Activated CD4-positive, alpha-beta memory T cell treated with anti-CD3 and anti-CD28 coated beads for 36 hours (primary cell): ENCODE data around the gene TTC7B. TPM values are rescaled to one million over a fixed set of nuclear protein-coding genes. Genes with fewer than 3 reads are reported as not detected.
"Not testable (repeated sequence)": the region's sequence is repeated elsewhere in the genome, so short reads cannot be mapped to it uniquely, and the experiment has no call there.

Source experiments
- CTCF ChIA-PET: fragments of 350-600 bp; sonication (Branson Sonifier 250); formaldehyde crosslinking; loops from one replicate; lab custom pipeline; 2021; ENCODE audit warnings: antibody characterized with exemption, inconsistent platforms; lab: Charles Lee
- POLR2A ChIA-PET: fragments of 350-600 bp; sonication (Branson Sonifier 250); formaldehyde crosslinking; loops from one replicate; lab custom pipeline; 2021; ENCODE audit warnings: antibody characterized with exemption; lab: Charles Lee
- DNase-seq: peaks from one replicate; pipeline ENCODE4 v3.0.0-alpha.2; 2020
- H3K27ac Mint-ChIP-seq: one replicate; pipeline ENCODE4 v1.8.0; 2021; ENCODE audit warnings: mixed read lengths
- H3K27me3 Mint-ChIP-seq: one replicate; pipeline ENCODE4 v1.8.0; 2021; ENCODE audit warnings: mixed read lengths
- H3K36me3 Mint-ChIP-seq: one replicate; pipeline ENCODE4 v1.8.0; 2021; ENCODE audit warnings: mixed read lengths
- H3K4me1 Mint-ChIP-seq: one replicate; pipeline ENCODE4 v1.8.0; 2021; ENCODE audit warnings: low read depth, mixed read lengths
- H3K4me3 Mint-ChIP-seq: one replicate; pipeline ENCODE4 v1.8.0; 2021; ENCODE audit warnings: mild to moderate bottlenecking, mixed read lengths
- H3K9me3 Mint-ChIP-seq: one replicate; pipeline ENCODE4 v1.8.0; 2021; ENCODE audit warnings: mixed read lengths
- intact Hi-C: fragments of 100-400 bp; cut with micrococcal nuclease; formaldehyde crosslinking; loops from one replicate; pipeline ENCODE4 v1.15.1; 2023
- total RNA-seq, 2 experiments: library from RNA; stranded (reverse); gene quantifications; one replicate each; pipeline ENCODE4 v1.2.3, GENCODE V29; 2021

Gene TTC7B
- total RNA-seq, 2 experiments from 2014 or later: 9.3 to 12.4 TPM

DNA sequence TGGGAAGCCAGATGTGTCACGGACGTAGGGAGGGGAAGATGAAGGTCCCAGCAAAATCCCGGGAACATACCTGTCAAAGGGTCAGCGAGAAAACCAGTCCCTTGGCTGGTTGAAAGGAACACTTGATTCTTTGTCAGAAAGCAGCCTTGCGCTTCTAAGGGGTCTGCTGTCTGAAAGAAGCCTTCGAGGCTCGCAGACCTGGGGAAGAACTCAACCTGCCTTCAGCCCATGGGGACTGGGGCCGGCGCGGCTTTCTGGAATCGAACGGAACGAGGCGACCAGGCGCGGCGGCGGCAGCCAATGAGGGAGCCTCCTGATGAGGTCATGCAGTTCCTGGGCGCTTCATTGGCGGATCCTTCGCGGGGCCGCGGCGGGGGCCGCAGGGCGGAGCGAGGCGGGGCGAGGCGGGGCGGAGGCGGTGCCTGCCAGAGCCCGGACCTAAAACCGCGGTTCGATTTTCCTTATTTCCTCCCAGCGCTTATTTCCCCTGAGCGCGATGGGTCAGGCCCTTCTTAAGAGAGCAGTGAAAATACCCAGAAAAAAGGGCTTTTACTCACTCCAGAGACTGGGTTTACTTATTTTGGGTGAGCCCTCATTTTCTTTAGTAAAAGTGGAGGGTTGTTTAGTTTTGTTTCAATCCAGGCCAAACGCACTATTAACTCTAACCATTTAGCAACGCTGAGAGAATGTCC, 11.8 kb upstream of the TTC7B start:
- Mint-ChIP-seq H3K4me1 (peaks cover 21% of the 10 kb centered on the region), H3K27me3 (no peaks in the 10 kb centered on the region), H3K27ac (peak overlapping the region; percentile 88), H3K9me3 (peaks cover 12% of the 10 kb centered on the region), H3K36me3 (peaks cover 5% of the 10 kb centered on the region), H3K4me3 (peak overlapping the region; percentile 80)
- intact Hi-C loops: loop anchor here (1.0 to 5.0 kb wide), 5 partner anchors 69 to 429 kb away; partner anchors contain the start of gene RPS6KA5
- CTCF ChIA-PET: interaction anchor here (1.1 kb wide), 1 partner anchor 70 kb away, joined by 3 read pairs; no protein-coding TSS in a partner anchor
- DNase-seq: peak; percentile 96
- POLR2A ChIA-PET: interaction anchor here (0.8 kb wide), 1 partner anchor 344 kb away, joined by 3 read pairs; no protein-coding TSS in a partner anchor

DNA sequence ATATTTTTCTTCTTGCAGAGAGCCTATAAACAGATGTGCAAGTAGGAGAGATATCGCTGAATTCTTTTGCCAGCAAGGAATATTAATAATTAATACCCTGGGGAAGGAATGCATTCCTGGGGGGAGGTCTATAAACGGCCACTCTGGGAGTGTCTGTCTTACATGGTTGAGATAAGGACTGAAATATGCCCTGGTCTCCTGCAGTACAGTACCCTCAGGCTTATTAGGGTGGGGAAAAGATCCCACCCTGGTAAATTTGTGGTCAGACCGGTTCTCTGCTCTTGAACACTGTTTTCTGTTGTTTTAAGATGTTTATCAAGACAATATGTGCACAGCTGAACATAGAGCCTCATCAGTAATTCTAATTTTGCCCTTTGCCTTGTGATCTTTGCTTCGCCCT, 7.3 kb upstream of the TTC7B start:
- H3K27ac Mint-ChIP-seq, DNase-seq, H3K4me3 Mint-ChIP-seq, POLR2A ChIA-PET, H3K27me3 Mint-ChIP-seq, intact Hi-C loops, H3K36me3 Mint-ChIP-seq: not testable (repeated sequence)
- H3K9me3 Mint-ChIP-seq: peaks cover 16% of the 10 kb centered on the region
- CTCF ChIA-PET: interaction anchor here (0.9 kb wide), 1 partner anchor 65 kb away, joined by 4 read pairs; no protein-coding TSS in a partner anchor
- peaks cover 21% of the 10 kb centered on the region for H3K4me1 Mint-ChIP-seq

GRCh38 chr14:90820958-90821357, 4.7 kb upstream of the TTC7B start:
- ChIA-PET POLR2A (no interaction called here), CTCF (interaction anchor here (0.8 to 1.4 kb wide), 5 partner anchors 10 to 421 kb away, joined by 3 to 5 read pairs (median 3); no protein-coding TSS in a partner anchor)
- Mint-ChIP-seq H3K27ac (no peak overlapping the region), H3K9me3 (peaks cover 16% of the 10 kb centered on the region), H3K36me3 (peaks cover 5% of the 10 kb centered on the region), H3K4me3 (no peak overlapping the region), H3K4me1 (peaks cover 14% of the 10 kb centered on the region), H3K27me3 (no peaks in the 10 kb centered on the region)
- intact Hi-C loops: no loop called here
- DNase-seq: peak; percentile 91

GRCh38 chr14:90819734-90820393, 3.6 kb upstream of the TTC7B start:
- Mint-ChIP-seq H3K4me1 (peaks cover 17% of the 10 kb centered on the region), H3K27ac (no peak overlapping the region), H3K36me3 (peaks cover 5% of the 10 kb centered on the region), H3K9me3 (peaks cover 16% of the 10 kb centered on the region), H3K4me3 (no peak overlapping the region), H3K27me3 (peaks cover 4% of the 10 kb centered on the region)
- DNase-seq: no peak
- CTCF ChIA-PET: interaction anchor here (1.4 to 1.5 kb wide), 3 partner anchors 9 to 420 kb away, joined by 3 to 7 read pairs (median 5); no protein-coding TSS in a partner anchor
- POLR2A ChIA-PET: no interaction called here
- intact Hi-C loops: no loop called here

DNA sequence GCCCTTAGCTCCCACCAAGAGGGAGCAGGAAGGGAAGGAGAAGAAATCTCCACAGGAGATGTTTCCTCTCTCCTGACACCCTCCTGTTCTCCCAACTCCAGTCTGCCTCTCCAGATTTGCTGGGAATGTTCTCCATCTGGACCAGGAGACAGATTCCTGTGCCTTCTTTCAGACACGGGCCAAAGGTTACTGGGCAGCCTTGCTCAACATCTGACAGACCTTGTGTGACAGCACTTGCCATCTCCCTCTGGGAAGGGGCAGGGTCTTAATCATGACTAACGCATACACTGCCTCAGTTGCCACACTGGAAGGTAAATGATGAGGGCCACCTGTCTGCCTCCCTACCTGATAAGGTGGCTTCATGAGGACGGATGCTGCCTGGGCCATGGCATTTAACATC, 2.5 kb upstream of the TTC7B start:
- ChIA-PET POLR2A (no interaction called here), CTCF (no interaction called here)
- Mint-ChIP-seq H3K4me3 (no peak overlapping the region), H3K27me3 (peaks cover 4% of the 10 kb centered on the region), H3K27ac (no peak overlapping the region), H3K4me1 (peaks cover 17% of the 10 kb centered on the region), H3K9me3 (peaks cover 11% of the 10 kb centered on the region), H3K36me3 (no peaks in the 10 kb centered on the region)
- DNase-seq: no peak
- intact Hi-C loops: no loop called here

DNA sequence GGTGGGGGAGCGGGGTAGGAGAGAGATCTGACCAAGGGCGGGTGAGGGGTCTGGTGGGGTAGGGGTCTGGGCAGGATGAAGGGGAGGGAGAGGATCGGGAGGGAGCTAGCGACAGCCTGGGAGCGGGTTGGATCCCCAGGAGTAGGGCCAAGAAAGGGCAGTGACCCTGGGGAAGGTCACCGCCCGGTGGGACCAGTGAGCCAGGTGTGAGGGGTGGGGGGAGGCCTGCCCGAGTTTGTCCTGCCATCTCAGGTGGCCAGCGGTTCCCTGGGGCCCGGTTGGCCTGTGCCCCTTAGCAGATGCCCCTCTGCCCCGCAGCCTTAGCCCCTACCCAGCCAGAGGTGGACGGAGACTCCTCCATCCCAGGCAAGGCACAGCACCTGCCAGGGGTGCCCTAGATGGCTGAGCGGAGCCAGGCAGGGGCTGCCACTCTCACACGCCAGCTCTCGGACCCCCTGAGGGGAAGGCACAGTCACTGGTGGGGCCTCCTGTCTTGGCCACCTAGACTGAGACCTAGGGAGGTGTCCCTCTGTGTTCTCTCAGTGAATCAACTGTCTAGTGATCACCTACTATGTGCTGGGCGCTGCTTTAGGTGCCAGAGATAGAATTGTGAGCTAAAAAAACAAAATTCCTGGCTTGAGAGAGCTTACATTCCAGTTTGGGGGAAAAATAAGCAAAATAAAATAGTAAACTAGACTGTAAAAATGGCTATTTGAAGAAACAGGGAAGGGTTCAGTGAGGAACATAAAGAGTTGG, 629 bp upstream of the TTC7B start:
- DNase-seq: no peak
- ChIA-PET POLR2A (no interaction called here), CTCF (no interaction called here)
- Mint-ChIP-seq H3K4me1 (peaks cover 17% of the 10 kb centered on the region), H3K27ac (no peak overlapping the region), H3K36me3 (no peaks in the 10 kb centered on the region), H3K4me3 (peak overlapping the region; percentile 43), H3K27me3 (peaks cover 4% of the 10 kb centered on the region), H3K9me3 (no peaks in the 10 kb centered on the region)
- intact Hi-C loops: no loop called here

- ChIA-PET POLR2A (no interaction called here), CTCF (interaction anchor here (0.8 kb wide), 2 partner anchors 20 to 57 kb away, joined by 3 to 5 read pairs; no protein-coding TSS in a partner anchor)
- Mint-ChIP-seq H3K4me1 (peaks cover 8% of the 10 kb centered on the region), H3K4me3 (peak overlapping the region; percentile 72), H3K36me3 (no peaks in the 10 kb centered on the region), H3K9me3 (no peaks in the 10 kb centered on the region), H3K27ac (no peak overlapping the region), H3K27me3 (peaks cover 4% of the 10 kb centered on the region)
- no peak for DNase-seq
- intact Hi-C loops: no loop called here
These were observed 733 bp downstream of the TTC7B start for GRCh38 chr14:90815572-90815821.

DNA sequence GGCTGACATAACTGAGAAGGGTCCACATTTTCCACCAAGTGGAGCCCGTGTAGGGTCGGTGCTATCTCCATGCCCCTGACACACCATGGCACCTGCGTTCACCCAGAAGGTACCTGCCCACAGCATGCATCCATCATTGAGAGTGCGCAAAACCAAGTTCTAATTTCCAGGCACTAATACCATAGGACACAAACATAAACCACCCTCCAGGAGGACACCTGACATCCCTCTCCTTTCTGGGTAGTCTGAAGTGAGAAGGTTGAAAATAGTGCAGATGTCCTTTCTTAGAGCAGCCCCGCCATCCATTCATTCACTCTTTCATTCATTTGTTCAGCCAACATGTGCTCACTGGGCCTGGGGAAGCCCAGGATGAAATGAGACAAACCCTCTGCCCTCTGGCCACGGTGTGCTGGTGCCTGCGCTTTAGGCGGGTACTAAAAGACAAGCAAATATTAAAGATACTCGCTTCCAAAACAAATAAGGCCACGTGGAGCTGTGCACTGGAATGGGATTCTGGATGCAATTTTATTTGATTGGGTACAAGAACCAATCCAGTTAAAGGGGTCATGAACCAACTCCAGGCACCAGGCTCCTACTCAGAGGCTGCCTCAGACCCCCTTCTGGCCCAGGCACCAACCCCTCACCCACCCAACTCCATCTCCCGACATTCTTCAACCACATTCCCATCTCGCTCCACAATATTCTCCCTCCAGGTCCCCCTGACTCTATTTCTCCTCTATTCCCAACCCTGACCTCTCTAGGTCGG, 1.2 kb downstream of the TTC7B start:
- Mint-ChIP-seq H3K9me3 (no peaks in the 10 kb centered on the region), H3K36me3 (no peaks in the 10 kb centered on the region), H3K27me3 (peaks cover 4% of the 10 kb centered on the region), H3K4me3 (peak overlapping the region; percentile 72), H3K4me1 (peaks cover 5% of the 10 kb centered on the region), H3K27ac (no peak overlapping the region)
- ChIA-PET POLR2A (no interaction called here), CTCF (interaction anchor here (0.8 kb wide), 1 partner anchor 19 kb away, joined by 3 read pairs; no protein-coding TSS in a partner anchor)
- DNase-seq: no peak
- intact Hi-C loops: no loop called here

GRCh38 chr14:90813442-90813841, 2.8 kb downstream of the TTC7B start:
- CTCF ChIA-PET: interaction anchor here (1.0 kb wide), 1 partner anchor 55 kb away, joined by 6 read pairs; no protein-coding TSS in a partner anchor
- no peak overlapping the region for H3K4me3 Mint-ChIP-seq

GRCh38 chr14:90812109-90812508, 4.1 kb downstream of the TTC7B start:
- Mint-ChIP-seq H3K27ac (no peak overlapping the region), H3K9me3 (no peaks in the 10 kb centered on the region), H3K27me3 (peaks cover 4% of the 10 kb centered on the region), H3K36me3 (no peaks in the 10 kb centered on the region), H3K4me1 (peaks cover 3% of the 10 kb centered on the region), H3K4me3 (no peak overlapping the region)
- CTCF ChIA-PET: no interaction called here
- DNase-seq: no peak
- POLR2A ChIA-PET: no interaction called here
- intact Hi-C loops: no loop called here

More at GRCh38 chr14:90813442-90813841, 2.8 kb downstream of the TTC7B start:
- POLR2A ChIA-PET: no interaction called here
- Mint-ChIP-seq H3K4me1 (peaks cover 3% of the 10 kb centered on the region), H3K27me3 (peaks cover 4% of the 10 kb centered on the region), H3K9me3 (no peaks in the 10 kb centered on the region), H3K27ac (no peak overlapping the region), H3K36me3 (no peaks in the 10 kb centered on the region)
- intact Hi-C loops: no loop called here
- DNase-seq: no peak

GRCh38 chr14:90811641-90812040, 4.6 kb downstream of the TTC7B start:
- intact Hi-C loops: no loop called here
- Mint-ChIP-seq H3K27me3 (peaks cover 4% of the 10 kb centered on the region), H3K4me1 (peaks cover 3% of the 10 kb centered on the region), H3K4me3 (no peak overlapping the region), H3K36me3 (no peaks in the 10 kb centered on the region), H3K9me3 (no peaks in the 10 kb centered on the region), H3K27ac (no peak overlapping the region)
- POLR2A ChIA-PET: no interaction called here
- CTCF ChIA-PET: no interaction called here
- DNase-seq: no peak
